ENCODE data around the gene WDR70. TPM values are rescaled to one million over a fixed set of nuclear protein-coding genes. Genes with fewer than 3 reads are reported as not detected.
"Not testable (repeated sequence)": the region's sequence is repeated elsewhere in the genome, so short reads cannot be mapped to it uniquely, and the experiment has no call there.

Gene WDR70
- total RNA-seq, 3 donors from 2014 or later (not counting 1 experiment from before 2014, with no cell fraction given) = 36.3 to 47.0 (median 41.3) TPM

GRCh38 chr5:37370550-37370863 lies 8.6 kb upstream of the WDR70 start:
- H3K9me3 ChIP-seq (ENCODE audit: control insufficient read depth, insufficient read depth, low read length) = no peaks in the 10 kb centered on the region
- no peak for TF ChIP-seq CTCF (IDR thresholded peaks at IDR 0.05)
- H3K27me3 ChIP-seq (ENCODE audit: control insufficient read depth, insufficient read depth, low read length) = no peaks in the 10 kb centered on the region
- intact Hi-C loops (cut with micrococcal nuclease) = loop anchor here (5.0 to 10.0 kb wide), 2 partner anchors 493 to 1126 kb away; partner anchors contain the start of genes NADK2 and NIPBL
- H3K4me1 Mint-ChIP-seq = peaks cover 40 to 41% of the 10 kb centered on the region in 2 donors
- peak overlapping the region; percentile 87 for H3K27ac ChIP-seq (ENCODE audit: low read length)
- WGBS (ENCODE audit: insufficient coverage) = under 1% methylated on average over 7 of the region's 7 CpGs
- no peaks in the 10 kb centered on the region for H3K27me3 Mint-ChIP-seq (ENCODE audit: low read depth in 2 of 2)
- DNase-seq (no peak), ATAC-seq (peak in 1 of 3 donors; percentile 53)
- H3K27ac Mint-ChIP-seq = peak overlapping the region; percentile 95 to 97
- no peaks in the 10 kb centered on the region for H3K9me3 Mint-ChIP-seq
- H3K4me1 ChIP-seq (ENCODE audit: control insufficient read depth, insufficient read depth, low read length) = peaks cover 19% of the 10 kb centered on the region
- no peaks in the 10 kb centered on the region for H3K36me3 ChIP-seq (ENCODE audit: control insufficient read depth, insufficient read depth, low read length)
- H3K4me3 ChIP-seq (ENCODE audit: low read length) = peak overlapping the region; percentile 77
- H3K4me3 Mint-ChIP-seq = peak overlapping the region; percentile 97
- H3K36me3 Mint-ChIP-seq = no peaks in the 10 kb centered on the region

- H3K27me3 Mint-ChIP-seq (ENCODE audit: low read depth in 2 of 2) = no peaks in the 10 kb centered on the region
- H3K4me1 Mint-ChIP-seq = peaks cover 35 to 37% of the 10 kb centered on the region in 2 donors
- H3K9me3 Mint-ChIP-seq = no peaks in the 10 kb centered on the region
- ATAC-seq = peak; percentile 89 to 96 (median 91)
- H3K4me3 Mint-ChIP-seq = peak within 1 kb of the TSS; percentile 97
- no peaks in the 10 kb centered on the region for H3K36me3 ChIP-seq (ENCODE audit: control insufficient read depth, insufficient read depth, low read length)
- H3K4me3 ChIP-seq (ENCODE audit: low read length) = peak within 1 kb of the TSS; percentile 77
- H3K4me1 ChIP-seq (ENCODE audit: control insufficient read depth, insufficient read depth, low read length) = peaks cover 19% of the 10 kb centered on the region
- TF ChIP-seq CTCF (IDR thresholded peaks at IDR 0.05) = no peak
- no peaks in the 10 kb centered on the region for H3K36me3 Mint-ChIP-seq
- intact Hi-C loops (cut with micrococcal nuclease) = loop anchor here (5.0 to 10.0 kb wide), 2 partner anchors 494 to 1126 kb away; partner anchors contain the start of genes NADK2 and NIPBL
- H3K27ac Mint-ChIP-seq = peak within 1 kb of the TSS; percentile 95 to 97
- H3K27me3 ChIP-seq (ENCODE audit: control insufficient read depth, insufficient read depth, low read length) = no peaks in the 10 kb centered on the region
- peak within 1 kb of the TSS; percentile 87 for H3K27ac ChIP-seq (ENCODE audit: low read length)
- H3K9me3 ChIP-seq (ENCODE audit: control insufficient read depth, insufficient read depth, low read length) = no peaks in the 10 kb centered on the region
- DNase-seq = peak; percentile 80 to 96
- WGBS (ENCODE audit: insufficient coverage) = 2% methylated on average over 49 of the region's 49 CpGs
Measured at GRCh38 chr5:37370864-37371726, 8.0 kb upstream of the WDR70 start, which contains the start of gene NUP155. NUP155 (minus strand) TSS chr5:37371106; CDS start chr5:37370977, 129 bp downstream.

GRCh38 chr5:37375091-37375490 lies 4.0 kb upstream of the WDR70 start:
- H3K4me3 Mint-ChIP-seq = no peak overlapping the region
- no peaks in the 10 kb centered on the region for H3K27me3 Mint-ChIP-seq (ENCODE audit: low read depth in 2 of 2)
- H3K9me3 ChIP-seq (ENCODE audit: control insufficient read depth, insufficient read depth, low read length) = no peaks in the 10 kb centered on the region
- no peak overlapping the region for H3K4me3 ChIP-seq (ENCODE audit: low read length)
- peaks cover 15% of the 10 kb centered on the region for H3K4me1 ChIP-seq (ENCODE audit: control insufficient read depth, insufficient read depth, low read length)
- no peak overlapping the region for H3K27ac ChIP-seq (ENCODE audit: low read length)
- no peak for TF ChIP-seq CTCF (IDR thresholded peaks at IDR 0.05)
- H3K27me3 ChIP-seq (ENCODE audit: control insufficient read depth, insufficient read depth, low read length) = no peaks in the 10 kb centered on the region
- H3K36me3 ChIP-seq (ENCODE audit: control insufficient read depth, insufficient read depth, low read length) = no peaks in the 10 kb centered on the region
- H3K4me1 Mint-ChIP-seq = peaks cover 23 to 27% of the 10 kb centered on the region in 2 donors
- 78% methylated on average over 3 of the region's 3 CpGs for WGBS (ENCODE audit: insufficient coverage)
- ATAC-seq (no peak), DNase-seq (no peak)
- no peaks in the 10 kb centered on the region for H3K9me3 Mint-ChIP-seq
- intact Hi-C loops (cut with micrococcal nuclease) = loop anchor here (10.0 kb wide), 1 partner anchor 1130 kb away; the partner anchor contains the start of gene NADK2
- no peaks in the 10 kb centered on the region for H3K36me3 Mint-ChIP-seq
- H3K27ac Mint-ChIP-seq = no peak overlapping the region

GRCh38 chr5:37378066-37378465 lies 1.1 kb upstream of the WDR70 start:
- not testable (repeated sequence) for H3K4me1 Mint-ChIP-seq; DNase-seq; H3K36me3 Mint-ChIP-seq; H3K27ac ChIP-seq (ENCODE audit: low read length); ATAC-seq; H3K9me3 ChIP-seq (ENCODE audit: control insufficient read depth, insufficient read depth, low read length); H3K36me3 ChIP-seq (ENCODE audit: control insufficient read depth, insufficient read depth, low read length); H3K27me3 ChIP-seq (ENCODE audit: control insufficient read depth, insufficient read depth, low read length); H3K9me3 Mint-ChIP-seq; H3K27me3 Mint-ChIP-seq (ENCODE audit: low read depth in 2 of 2); H3K4me3 ChIP-seq (ENCODE audit: low read length); H3K4me1 ChIP-seq (ENCODE audit: control insufficient read depth, insufficient read depth, low read length)
- H3K4me3 Mint-ChIP-seq = peak overlapping the region; percentile 52
- peak overlapping the region in 1 of 2 donors; percentile 33 for H3K27ac Mint-ChIP-seq
- WGBS (ENCODE audit: insufficient coverage) = 94% methylated on average over 12 of the region's 12 CpGs
- intact Hi-C loops (cut with micrococcal nuclease) = loop anchor here (10.0 kb wide), 1 partner anchor 1133 kb away; the partner anchor contains the start of gene NADK2
